Prostate gland (tissue), 2 donors: Measurements from ENCODE around the gene UNC13C. TPM values are rescaled to one million over a fixed set of nuclear protein-coding genes. Genes with fewer than 3 reads are reported as not detected.

Experiments used
- DNase-seq: peaks from one replicate; pipeline ENCODE4 v3.0.0-alpha.2; 2019; ENCODE audit warnings: low spot score
- H3K27ac ChIP-seq, 2 donors: fragments of 200-600 bp; sonication (generic); 2 replicates each; pipeline ENCODE4 v1.5.1; 2017 to 2019
- H3K27me3 ChIP-seq: fragments of 200-600 bp; sonication (generic); replicated peaks from 2 replicates; pipeline ENCODE4 v1.5.1; 2019; ENCODE audit not compliant: insufficient read depth
- H3K36me3 ChIP-seq, 2 donors: fragments of 200-600 bp; sonication (generic); 1 replicate in 1 of 2; 2 replicates in 1 of 2; pipeline versions ENCODE4 v1.5.1 to v1.8.1; 2017 to 2019
- H3K4me1 ChIP-seq: fragments of 200-600 bp; sonication (generic); replicated peaks from 2 replicates; pipeline ENCODE4 v1.5.1; 2019
- H3K4me3 ChIP-seq, 2 donors: fragments of 200-600 bp; sonication (generic); 2 replicates each; pipeline ENCODE4 v1.5.1; 2017 to 2019
- H3K9me3 ChIP-seq: fragments of 200-600 bp; sonication (generic); 2 replicates; pipeline ENCODE4 v1.5.1; 2017
- CTCF ChIP-seq, 4 experiments: fragments of 200-600 bp in 2 of 4; fragments of 450-650 bp in 2 of 4; sonication (generic) in 2 of 4; IDR thresholded peaks; 1 replicate in 3 of 4; 2 replicates in 1 of 4; pipeline ENCODE4 v1.5.1; 2016 to 2019; ENCODE audit warnings: antibody characterized with exemption in 4 of 4, mild to moderate bottlenecking in 2 of 4, moderate library complexity in 2 of 4
- POLR2A ChIP-seq: fragments of 450-650 bp; IDR thresholded peaks from one replicate; pipeline ENCODE4 v1.6.1; 2016; ENCODE audit warnings: antibody characterized with exemption, mild to moderate bottlenecking
- POLR2AphosphoS5 ChIP-seq: sonication (generic); formaldehyde crosslinking; IDR thresholded peaks from one replicate; pipeline ENCODE4 v1.6.1; 2017; ENCODE audit warnings: antibody characterized with exemption
- WGBS: methylation state at CpG from one replicate; pipeline ENCODE4 v1.1.5; 2018; 5-methylcytosine and 5-hydroxymethylcytosine counted together
- intact Hi-C: fragments of 100-400 bp; cut with DNase I; formaldehyde crosslinking; loops from one replicate; pipeline ENCODE4 v1.14.2; 2022
- total RNA-seq, 2 donors: library from RNA; depleted of rRNA; stranded (reverse); fragments of >200 nt; gene quantifications; one replicate each; pipeline ENCODE4 v1.1.0, GENCODE V29; 2016

UNC13C gene
- total RNA-seq, 2 donors from 2014 or later: 3.6 TPM; not detected in 1

DNA sequence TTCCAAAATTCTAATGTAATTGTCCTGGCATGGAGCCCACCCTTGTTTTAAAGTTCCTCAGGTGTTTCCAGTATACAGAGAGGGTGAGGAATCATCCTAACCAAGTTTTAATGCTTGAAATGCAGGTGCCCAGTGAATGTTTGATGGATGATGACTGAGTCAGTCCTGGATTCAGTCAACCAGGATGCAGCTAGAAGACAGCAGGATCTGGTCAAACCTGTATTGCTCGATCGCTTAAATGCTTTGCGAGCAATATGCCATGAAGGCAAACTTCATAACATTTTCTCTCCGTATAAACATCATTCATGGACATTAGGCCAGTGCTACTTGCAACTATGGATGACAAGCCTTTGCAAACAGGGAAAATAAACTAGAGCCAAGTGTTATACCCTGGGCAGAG is 627.3 kb downstream of the UNC13C start:
- Histone ChIP-seq H3K9me3 (no peaks in the 10 kb centered on the region), H3K4me1 (no peaks in the 10 kb centered on the region), H3K4me3 (no peak overlapping the region), H3K27me3 (no peaks in the 10 kb centered on the region), H3K36me3 (no peaks in the 10 kb centered on the region), H3K27ac (no peak overlapping the region)
- no peak for TF ChIP-seq POLR2A
- peak; percentile 20 for TF ChIP-seq POLR2AphosphoS5
- DNase-seq: no peak
- WGBS: 38% methylated on average over 4 of the region's 4 CpGs
- intact Hi-C loops: no loop called here

DNA sequence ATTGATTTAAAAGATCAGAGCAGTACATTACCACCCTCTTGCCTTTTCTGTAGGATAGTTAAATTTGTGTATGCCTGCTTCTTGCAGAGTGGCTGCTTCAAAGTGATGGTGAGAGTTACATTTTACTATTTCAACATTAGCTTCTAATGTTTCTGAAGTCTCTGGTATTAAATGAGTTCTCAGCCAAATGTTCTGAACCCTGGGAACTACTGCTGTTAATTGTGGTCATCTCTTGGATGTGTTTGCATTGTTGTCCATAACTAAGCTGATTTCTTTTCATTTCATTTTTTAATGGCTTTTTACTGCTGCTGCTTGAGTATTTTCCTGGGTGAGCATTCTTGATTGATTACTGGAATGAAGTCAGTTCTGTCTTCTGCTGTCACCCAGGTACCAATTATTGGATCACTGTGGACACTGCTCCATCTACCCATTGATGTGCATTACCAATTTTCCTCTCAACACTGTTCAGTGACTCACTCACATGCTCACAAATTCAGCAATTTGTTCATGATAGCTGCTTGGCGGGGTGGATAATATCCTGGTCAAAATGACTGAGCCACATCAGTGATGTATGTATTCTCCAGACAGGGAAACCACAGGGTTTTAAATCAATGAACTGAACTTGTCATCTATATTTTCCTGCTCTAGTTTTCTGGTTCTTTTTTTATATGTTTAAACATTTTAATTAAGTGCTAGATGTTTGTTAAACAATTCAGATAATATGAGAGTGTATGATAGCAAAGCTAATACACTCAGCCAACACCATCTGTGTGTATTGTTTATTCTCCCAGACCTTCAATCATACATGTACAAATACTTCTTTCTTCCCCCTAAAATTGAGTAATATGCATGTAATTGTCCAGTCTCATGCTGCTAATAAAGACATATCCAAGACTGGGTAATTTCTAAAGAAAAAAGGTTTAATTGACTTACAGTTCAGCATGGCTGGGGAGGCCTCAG is 630.9 kb downstream of the UNC13C start:
- Histone ChIP-seq H3K27me3 (no peaks in the 10 kb centered on the region), H3K27ac (no peak overlapping the region), H3K4me1 (no peaks in the 10 kb centered on the region), H3K9me3 (no peaks in the 10 kb centered on the region), H3K4me3 (no peak overlapping the region), H3K36me3 (no peaks in the 10 kb centered on the region)
- TF ChIP-seq POLR2AphosphoS5: no peak
- no peak for TF ChIP-seq POLR2A
- TF ChIP-seq CTCF (IDR thresholded peaks at IDR 0.05): no peak
- no peak for DNase-seq
- 96% methylated on average over 1 of the region's 1 CpG for WGBS
- intact Hi-C loops: no loop called here

- intact Hi-C loops: no loop called here
- 22% methylated on average over 2 of the region's 2 CpGs for WGBS
- Histone ChIP-seq H3K4me3 (no peak overlapping the region), H3K9me3 (no peaks in the 10 kb centered on the region), H3K27me3 (no peaks in the 10 kb centered on the region), H3K27ac (no peak overlapping the region), H3K4me1 (no peaks in the 10 kb centered on the region), H3K36me3 (no peaks in the 10 kb centered on the region)
- TF ChIP-seq POLR2AphosphoS5: no peak
- no peak for TF ChIP-seq POLR2A
- TF ChIP-seq CTCF (IDR thresholded peaks at IDR 0.05): no peak
- no peak for DNase-seq
Observed at GRCh38 chr15:54618120-54618519, 639.9 kb downstream of the UNC13C start.

DNA sequence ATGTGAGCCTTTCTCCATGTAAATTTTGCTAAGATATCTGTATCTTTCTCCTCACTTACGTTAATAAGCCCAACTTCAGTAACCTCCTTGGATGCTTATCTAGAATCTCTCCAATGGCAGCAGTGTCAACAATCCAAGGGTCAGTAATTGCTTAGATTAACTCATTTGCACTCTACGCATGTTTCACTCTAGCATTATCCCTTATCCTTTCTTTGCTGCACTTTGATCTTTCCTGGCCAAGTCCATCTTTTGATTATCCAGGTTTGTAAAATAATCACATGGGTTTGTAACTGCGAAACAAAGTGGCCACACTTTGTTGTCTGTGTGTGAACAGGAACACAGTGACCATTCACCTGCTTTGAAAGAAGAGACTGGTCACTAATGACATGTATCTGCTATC is 640.9 kb downstream of the UNC13C start:
- WGBS: 71% methylated on average over 3 of the region's 3 CpGs
- Histone ChIP-seq H3K4me3 (no peak overlapping the region), H3K36me3 (no peaks in the 10 kb centered on the region), H3K27ac (no peak overlapping the region), H3K4me1 (no peaks in the 10 kb centered on the region), H3K9me3 (no peaks in the 10 kb centered on the region), H3K27me3 (no peaks in the 10 kb centered on the region)
- intact Hi-C loops: no loop called here
- DNase-seq: no peak
- TF ChIP-seq CTCF (IDR thresholded peaks at IDR 0.05): no peak
- no peak for TF ChIP-seq POLR2A
- TF ChIP-seq POLR2AphosphoS5: no peak

GRCh38 chr15:54620916-54621315 is 642.7 kb downstream of the UNC13C start:
- Histone ChIP-seq H3K4me3 (no peak overlapping the region), H3K4me1 (no peaks in the 10 kb centered on the region), H3K36me3 (no peaks in the 10 kb centered on the region), H3K27ac (no peak overlapping the region), H3K27me3 (no peaks in the 10 kb centered on the region), H3K9me3 (no peaks in the 10 kb centered on the region)
- TF ChIP-seq CTCF (IDR thresholded peaks at IDR 0.05) (no peak), POLR2A (no peak), POLR2AphosphoS5 (no peak)
- intact Hi-C loops: no loop called here
- whole genome bisulfite sequencing: 78% methylated on average over 3 of the region's 3 CpGs
- no peak for DNase-seq
